Lower lobe of right lung (tissue), 2 donors: Measurements from ENCODE around the gene UPK1B. TPM values are rescaled to one million over a fixed set of nuclear protein-coding genes. Genes with fewer than 3 reads are reported as not detected.

ENCODE experiments used
- ATAC-seq, 2 donors: fragments of 200-7000 bp; cut with Tn5 transposase; one replicate each; pipeline ENCODE4 v1.9.1; 2020 to 2022; ENCODE audit warnings: mild to moderate bottlenecking in 2 of 2, moderate library complexity in 2 of 2
- DNase-seq: peaks from one replicate; pipeline ENCODE4 v3.0.0-alpha.2; 2020
- H3K27ac ChIP-seq: fragments of 200-600 bp; one replicate; pipeline ENCODE4 v1.8.0; 2022
- H3K27me3 ChIP-seq: fragments of 200-600 bp; one replicate; pipeline ENCODE4 v1.8.0; 2022; ENCODE audit warnings: low read depth
- H3K36me3 ChIP-seq: fragments of 200-600 bp; one replicate; pipeline ENCODE4 v1.8.0; 2022; ENCODE audit warnings: mild to moderate bottlenecking
- H3K4me1 ChIP-seq: fragments of 200-600 bp; one replicate; pipeline ENCODE4 v1.8.0; 2022
- H3K4me3 ChIP-seq: fragments of 200-600 bp; one replicate; pipeline ENCODE4 v1.8.0; 2022; ENCODE audit warnings: mild to moderate bottlenecking
- H3K9me3 ChIP-seq: fragments of 200-600 bp; one replicate; pipeline ENCODE4 v1.8.0; 2022
- intact Hi-C: fragments of 100-400 bp; cut with DNase I; formaldehyde crosslinking; loops from one replicate; pipeline ENCODE4 v1.11.0; 2022
- total RNA-seq: library from RNA; stranded (reverse); fragmentation: NEBNext Ultra II Directional; extraction: Animal tissue kit (Norgen Biotek cat#: 25700); gene quantifications from one replicate; pipeline ENCODE4 v1.2.1, GENCODE V29; 2021
- TF ChIP-seq, protein P1 (sequence below): fragments of 200-600 bp; IDR thresholded peaks from one replicate; pipeline ENCODE4 v1.8.0; 2022; ENCODE audit warnings: antibody characterized with exemption, mild to moderate bottlenecking
- donor health status: DM: no; HTN: yes; CAD: no; lungs with severe emphysema.

UPK1B gene
- total RNA-seq, 1 donor from 2014 or later = not detected

- Histone ChIP-seq H3K36me3 (no peaks in the 10 kb centered on the region), H3K27ac (no peak overlapping the region), H3K4me1 (no peaks in the 10 kb centered on the region), H3K9me3 (no peaks in the 10 kb centered on the region), H3K4me3 (no peak overlapping the region), H3K27me3 (no peaks in the 10 kb centered on the region)
- intact Hi-C loops = no loop called here
- DNase-seq (no peak), ATAC-seq (no peak)
- TF ChIP-seq, protein P1, sequence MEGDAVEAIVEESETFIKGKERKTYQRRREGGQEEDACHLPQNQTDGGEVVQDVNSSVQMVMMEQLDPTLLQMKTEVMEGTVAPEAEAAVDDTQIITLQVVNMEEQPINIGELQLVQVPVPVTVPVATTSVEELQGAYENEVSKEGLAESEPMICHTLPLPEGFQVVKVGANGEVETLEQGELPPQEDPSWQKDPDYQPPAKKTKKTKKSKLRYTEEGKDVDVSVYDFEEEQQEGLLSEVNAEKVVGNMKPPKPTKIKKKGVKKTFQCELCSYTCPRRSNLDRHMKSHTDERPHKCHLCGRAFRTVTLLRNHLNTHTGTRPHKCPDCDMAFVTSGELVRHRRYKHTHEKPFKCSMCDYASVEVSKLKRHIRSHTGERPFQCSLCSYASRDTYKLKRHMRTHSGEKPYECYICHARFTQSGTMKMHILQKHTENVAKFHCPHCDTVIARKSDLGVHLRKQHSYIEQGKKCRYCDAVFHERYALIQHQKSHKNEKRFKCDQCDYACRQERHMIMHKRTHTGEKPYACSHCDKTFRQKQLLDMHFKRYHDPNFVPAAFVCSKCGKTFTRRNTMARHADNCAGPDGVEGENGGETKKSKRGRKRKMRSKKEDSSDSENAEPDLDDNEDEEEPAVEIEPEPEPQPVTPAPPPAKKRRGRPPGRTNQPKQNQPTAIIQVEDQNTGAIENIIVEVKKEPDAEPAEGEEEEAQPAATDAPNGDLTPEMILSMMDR = no peak
Observed at GRCh38 chr3:119170821-119171220, 2.6 kb upstream of the UPK1B start.

GRCh38 chr3:119175872-119176756 is 2.7 kb downstream of the UPK1B start:
- Histone ChIP-seq H3K27me3 (no peaks in the 10 kb centered on the region), H3K4me1 (no peaks in the 10 kb centered on the region), H3K36me3 (no peaks in the 10 kb centered on the region), H3K27ac (no peak overlapping the region), H3K9me3 (no peaks in the 10 kb centered on the region), H3K4me3 (no peak overlapping the region)
- ATAC-seq = no peak
- TF ChIP-seq, protein P1 = no peak
- intact Hi-C loops = no loop called here
- no peak for DNase-seq

GRCh38 chr3:119176778-119177177 is 3.4 kb downstream of the UPK1B start:
- Histone ChIP-seq H3K4me1 (no peaks in the 10 kb centered on the region), H3K36me3 (no peaks in the 10 kb centered on the region), H3K4me3 (no peak overlapping the region), H3K9me3 (no peaks in the 10 kb centered on the region), H3K27me3 (no peaks in the 10 kb centered on the region), H3K27ac (no peak overlapping the region)
- no peak for ATAC-seq
- DNase-seq = no peak
- intact Hi-C loops = no loop called here
- TF ChIP-seq, protein P1 = no peak

DNA sequence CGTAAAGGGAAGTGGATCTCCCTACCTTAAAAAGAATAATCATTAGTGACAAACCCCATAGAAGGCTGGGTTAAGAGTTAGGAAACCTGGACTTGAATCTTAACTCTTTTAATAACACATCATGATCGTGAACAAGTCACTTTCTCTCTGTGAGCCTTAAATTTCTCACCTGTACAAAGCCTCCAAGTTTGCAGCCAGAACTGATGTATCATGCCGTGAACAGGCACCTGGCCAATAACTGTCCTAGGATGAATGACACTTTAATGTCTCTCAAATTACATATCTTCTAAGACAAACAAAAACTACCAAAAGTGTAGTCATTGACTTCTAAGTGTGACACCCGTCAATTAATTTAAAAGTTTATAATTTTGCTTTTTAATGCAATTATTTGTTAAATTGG is 3.9 kb downstream of the UPK1B start:
- DNase-seq (no peak), ATAC-seq (no peak)
- no peaks in the 10 kb centered on the region for H3K9me3 ChIP-seq
- no peak overlapping the region for H3K27ac ChIP-seq
- no peak overlapping the region for H3K4me3 ChIP-seq
- intact Hi-C loops = no loop called here
- TF ChIP-seq, protein P1 = no peak
- H3K4me1 ChIP-seq = no peaks in the 10 kb centered on the region
- no peaks in the 10 kb centered on the region for H3K27me3 ChIP-seq
- H3K36me3 ChIP-seq = no peaks in the 10 kb centered on the region

- no peak for DNase-seq
- Histone ChIP-seq H3K36me3 (no peaks in the 10 kb centered on the region), H3K27me3 (no peaks in the 10 kb centered on the region), H3K27ac (no peak overlapping the region), H3K4me1 (no peaks in the 10 kb centered on the region), H3K4me3 (no peak overlapping the region), H3K9me3 (no peaks in the 10 kb centered on the region)
- intact Hi-C loops = no loop called here
- no peak for ATAC-seq
- TF ChIP-seq, protein P1 = no peak
Observed at GRCh38 chr3:119181765-119182164, 8.4 kb downstream of the UPK1B start.
